Measurements from ENCODE around the gene STAG3. TPM values are rescaled to one million over a fixed set of nuclear protein-coding genes. Genes with fewer than 3 reads are reported as not detected.

Gene STAG3
- total RNA-seq, 3 donors from 2014 or later: 2.4 to 6.4 (median 2.8) TPM

DNA sequence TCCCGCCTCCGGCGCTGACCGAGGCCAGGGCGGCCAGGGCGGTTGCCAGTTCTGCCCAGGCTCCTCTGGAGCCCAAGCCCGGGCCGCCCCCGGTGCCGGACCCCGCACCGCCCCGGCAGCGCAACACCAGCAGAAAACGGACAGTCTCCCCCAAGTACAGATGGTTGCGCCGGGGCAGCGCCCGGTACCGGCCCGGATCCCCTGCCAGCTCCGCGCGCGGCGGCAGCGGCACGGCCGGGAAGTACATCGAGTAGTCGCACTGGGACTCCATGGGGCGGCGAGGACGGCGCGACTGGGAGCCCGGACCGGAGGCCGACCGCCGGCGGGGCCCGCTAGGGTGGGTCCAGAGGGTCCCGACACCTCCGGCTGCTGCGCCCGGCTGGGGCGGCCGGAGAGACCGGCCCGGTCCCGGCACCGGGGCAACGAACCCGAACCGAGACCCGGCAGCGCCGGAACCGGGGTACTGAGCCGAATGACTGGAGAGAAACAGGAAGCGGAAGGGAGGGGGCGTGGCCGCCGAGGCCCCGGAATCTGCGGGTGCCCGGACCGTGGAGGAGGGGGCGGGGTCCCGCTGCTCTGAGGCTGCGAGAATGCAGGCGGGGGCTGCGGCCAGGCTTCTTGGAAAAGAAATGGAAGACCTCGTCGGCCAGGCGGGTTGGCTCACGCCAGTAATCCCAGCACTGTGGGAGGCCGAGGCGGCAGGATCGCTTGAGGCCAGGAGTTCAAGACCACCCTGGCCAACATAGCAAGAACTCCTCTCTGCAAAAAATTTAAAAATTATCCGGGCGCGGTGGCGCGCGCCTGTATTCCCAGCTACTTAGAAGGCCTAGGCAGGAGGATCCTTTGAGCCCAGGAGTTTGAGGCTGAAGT, 19.3 kb upstream of the STAG3 start, which contains the start of gene TRAPPC14:
Gene TRAPPC14 (minus strand): TSS at position 495 of the 870 bp plus-strand sequence. CDS start 224 bp downstream, at position 271.
- peak; percentile 70 for ATAC-seq
- peak; percentile 95 to 98 (median 97) for DNase-seq
- Histone ChIP-seq H3K9me3 (no peaks in the 10 kb centered on the region), H3K4me1 (ENCODE audit: low read depth) (peaks cover 49% of the 10 kb centered on the region), H3K4me3 (peak within 1 kb of the TSS; percentile 75), H3K36me3 (ENCODE audit: low read depth) (no peaks in the 10 kb centered on the region)
- intact Hi-C loops (cut with DNase I, micrococcal nuclease): no loop called here
- TF ChIP-seq, protein P1, sequence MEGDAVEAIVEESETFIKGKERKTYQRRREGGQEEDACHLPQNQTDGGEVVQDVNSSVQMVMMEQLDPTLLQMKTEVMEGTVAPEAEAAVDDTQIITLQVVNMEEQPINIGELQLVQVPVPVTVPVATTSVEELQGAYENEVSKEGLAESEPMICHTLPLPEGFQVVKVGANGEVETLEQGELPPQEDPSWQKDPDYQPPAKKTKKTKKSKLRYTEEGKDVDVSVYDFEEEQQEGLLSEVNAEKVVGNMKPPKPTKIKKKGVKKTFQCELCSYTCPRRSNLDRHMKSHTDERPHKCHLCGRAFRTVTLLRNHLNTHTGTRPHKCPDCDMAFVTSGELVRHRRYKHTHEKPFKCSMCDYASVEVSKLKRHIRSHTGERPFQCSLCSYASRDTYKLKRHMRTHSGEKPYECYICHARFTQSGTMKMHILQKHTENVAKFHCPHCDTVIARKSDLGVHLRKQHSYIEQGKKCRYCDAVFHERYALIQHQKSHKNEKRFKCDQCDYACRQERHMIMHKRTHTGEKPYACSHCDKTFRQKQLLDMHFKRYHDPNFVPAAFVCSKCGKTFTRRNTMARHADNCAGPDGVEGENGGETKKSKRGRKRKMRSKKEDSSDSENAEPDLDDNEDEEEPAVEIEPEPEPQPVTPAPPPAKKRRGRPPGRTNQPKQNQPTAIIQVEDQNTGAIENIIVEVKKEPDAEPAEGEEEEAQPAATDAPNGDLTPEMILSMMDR (IDR thresholded peaks at IDR 0.05): no peak

DNA sequence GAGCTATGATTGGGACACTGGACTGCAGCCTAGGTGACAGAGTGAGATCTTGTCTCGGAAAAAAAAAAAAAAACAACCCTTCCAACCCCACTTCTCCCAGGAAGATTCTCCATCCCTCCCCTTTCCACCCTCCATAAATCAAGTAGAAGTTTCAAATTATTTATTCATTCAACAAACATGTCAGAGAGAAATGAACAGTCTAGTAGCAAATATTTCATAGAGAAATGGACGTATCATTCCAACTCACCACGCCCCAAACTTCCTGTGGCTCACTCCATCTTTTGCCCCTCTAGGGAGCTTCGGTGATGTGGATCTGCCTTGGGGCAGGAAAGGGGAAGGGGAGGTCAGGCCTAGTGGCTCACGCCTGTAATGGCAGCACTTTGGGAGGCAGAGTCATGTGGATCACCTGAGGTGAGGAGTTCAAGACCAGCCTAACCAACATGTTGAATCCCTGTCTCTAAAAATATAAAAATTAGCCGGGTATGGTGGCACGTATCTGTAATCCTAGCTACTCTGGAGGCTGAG, 18.6 kb upstream of the STAG3 start:
- Histone ChIP-seq H3K36me3 (ENCODE audit: low read depth) (no peaks in the 10 kb centered on the region), H3K4me1 (ENCODE audit: low read depth) (peaks cover 44% of the 10 kb centered on the region), H3K9me3 (no peaks in the 10 kb centered on the region), H3K4me3 (no peak overlapping the region)
- DNase-seq (peak in 1 of 3 donors; percentile 34), ATAC-seq (no peak)
- TF ChIP-seq, protein P1 (IDR thresholded peaks at IDR 0.05): no peak
- intact Hi-C loops (cut with DNase I, micrococcal nuclease): no loop called here

DNA sequence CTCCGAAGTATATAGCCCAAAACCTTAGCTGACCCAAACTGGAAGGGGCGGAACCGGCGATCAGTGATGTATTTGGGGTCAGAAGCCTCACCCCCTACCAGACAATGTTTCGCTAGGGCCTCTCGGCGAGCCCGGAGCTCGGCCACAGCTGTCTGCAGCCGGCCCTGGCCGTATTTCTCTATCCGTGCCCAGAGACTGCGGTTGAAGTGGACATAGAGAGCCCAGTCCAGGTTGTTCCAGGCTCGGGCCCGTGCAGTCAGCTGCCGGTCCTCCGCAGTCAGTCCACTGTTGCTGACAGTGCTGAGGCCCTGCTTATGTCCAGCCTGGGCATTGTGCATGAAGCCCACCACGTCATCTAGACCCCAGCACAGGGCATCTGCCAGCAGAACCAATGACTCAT, 17.7 kb upstream of the STAG3 start:
- intact Hi-C loops (cut with DNase I, micrococcal nuclease): no loop called here
- TF ChIP-seq, protein P1 (IDR thresholded peaks at IDR 0.05): no peak
- no peaks in the 10 kb centered on the region for H3K9me3 ChIP-seq
- H3K4me1 ChIP-seq (ENCODE audit: low read depth): peaks cover 36% of the 10 kb centered on the region
- H3K36me3 ChIP-seq (ENCODE audit: low read depth): no peaks in the 10 kb centered on the region
- no peak overlapping the region for H3K4me3 ChIP-seq
- ATAC-seq: no peak
- DNase-seq: peak in 1 of 3 donors; percentile 57

DNA sequence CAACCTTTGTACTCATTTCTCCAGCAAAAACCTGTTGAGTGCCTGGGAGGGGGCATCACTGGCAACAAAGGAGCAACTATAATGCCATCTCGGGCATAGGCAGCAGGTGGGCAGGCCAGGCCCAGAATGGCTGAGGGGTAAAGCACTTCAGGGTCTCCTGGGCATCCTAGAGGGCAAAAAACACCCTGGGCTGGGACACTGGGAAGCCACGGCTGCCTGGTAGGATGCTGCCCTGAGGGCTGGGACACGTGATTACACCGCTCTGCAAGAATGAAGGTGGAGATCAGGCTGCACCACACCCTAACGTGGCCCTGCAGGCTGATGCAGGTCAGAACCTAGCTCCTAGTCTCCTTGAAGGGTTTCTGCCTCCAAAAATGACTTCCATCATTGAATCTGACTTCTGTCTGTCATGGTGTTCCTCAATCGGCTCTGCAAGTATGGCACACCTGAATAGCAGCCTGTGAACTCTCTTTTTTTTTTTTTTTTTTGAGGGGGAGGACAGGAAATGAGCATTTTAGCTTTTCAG, 14.6 kb upstream of the STAG3 start:
- peak; percentile 81 for ATAC-seq
- peaks cover 10% of the 10 kb centered on the region for H3K4me1 ChIP-seq (ENCODE audit: low read depth)

DNA sequence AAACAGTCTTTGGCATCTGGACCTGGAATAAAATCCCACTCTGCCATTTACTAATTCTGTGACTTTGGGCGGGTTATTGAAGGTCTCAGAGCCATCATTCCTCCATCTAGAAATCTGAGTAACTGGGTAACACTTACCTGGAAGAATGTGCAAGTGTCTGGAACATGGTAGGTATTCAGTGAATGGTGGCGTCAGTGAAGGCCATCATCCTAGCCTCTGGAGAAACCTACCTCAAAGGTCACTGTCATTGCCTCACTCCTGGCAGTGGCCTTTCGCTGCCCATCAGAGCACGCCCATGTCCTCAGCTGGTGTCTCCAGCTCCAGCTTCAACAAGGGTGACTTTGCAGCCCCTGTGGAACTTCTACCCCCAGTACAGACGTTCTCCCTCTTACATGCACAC, 13.8 kb upstream of the STAG3 start:
- Histone ChIP-seq H3K4me1 (ENCODE audit: low read depth) (peaks cover 18% of the 10 kb centered on the region), H3K36me3 (ENCODE audit: low read depth) (no peaks in the 10 kb centered on the region), H3K9me3 (no peaks in the 10 kb centered on the region), H3K4me3 (no peak overlapping the region)
- TF ChIP-seq, protein P1 (IDR thresholded peaks at IDR 0.05): no peak
- ATAC-seq: no peak
- DNase-seq: no peak
- intact Hi-C loops (cut with DNase I, micrococcal nuclease): no loop called here

More for the DNA sequence above, 14.6 kb upstream of the STAG3 start:
- no peaks in the 10 kb centered on the region for H3K9me3 ChIP-seq
- no peak overlapping the region for H3K4me3 ChIP-seq
- TF ChIP-seq, protein P1 (IDR thresholded peaks at IDR 0.05): no peak
- DNase-seq: peak; percentile 75 to 80 (median 77)
- no peaks in the 10 kb centered on the region for H3K36me3 ChIP-seq (ENCODE audit: low read depth)
- intact Hi-C loops (cut with DNase I, micrococcal nuclease): no loop called here

All from mucosa of descending colon (tissue), 3 donors.